ENCODE data around the gene TASOR.

The TASOR gene

DNA sequence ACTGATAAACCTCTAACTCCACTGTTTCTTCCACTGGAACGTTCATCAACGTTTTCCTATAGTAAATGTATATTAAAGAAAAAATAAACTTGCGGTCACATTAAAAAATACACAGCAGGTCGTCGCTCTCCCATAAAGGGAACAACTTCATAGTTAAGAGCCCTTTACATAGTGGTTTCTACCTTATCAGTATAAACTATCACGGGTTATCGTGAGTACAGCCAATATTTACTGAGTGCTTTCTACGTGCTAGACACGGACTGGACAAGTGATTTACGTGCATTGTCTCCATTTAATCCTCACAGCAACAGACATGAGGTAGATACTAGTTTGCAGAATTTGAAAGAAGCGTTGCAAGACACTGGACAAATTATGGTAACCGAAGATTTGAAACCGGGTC lies 964 bp upstream of the TASOR start:
- DNase-seq, result no peak

DNA sequence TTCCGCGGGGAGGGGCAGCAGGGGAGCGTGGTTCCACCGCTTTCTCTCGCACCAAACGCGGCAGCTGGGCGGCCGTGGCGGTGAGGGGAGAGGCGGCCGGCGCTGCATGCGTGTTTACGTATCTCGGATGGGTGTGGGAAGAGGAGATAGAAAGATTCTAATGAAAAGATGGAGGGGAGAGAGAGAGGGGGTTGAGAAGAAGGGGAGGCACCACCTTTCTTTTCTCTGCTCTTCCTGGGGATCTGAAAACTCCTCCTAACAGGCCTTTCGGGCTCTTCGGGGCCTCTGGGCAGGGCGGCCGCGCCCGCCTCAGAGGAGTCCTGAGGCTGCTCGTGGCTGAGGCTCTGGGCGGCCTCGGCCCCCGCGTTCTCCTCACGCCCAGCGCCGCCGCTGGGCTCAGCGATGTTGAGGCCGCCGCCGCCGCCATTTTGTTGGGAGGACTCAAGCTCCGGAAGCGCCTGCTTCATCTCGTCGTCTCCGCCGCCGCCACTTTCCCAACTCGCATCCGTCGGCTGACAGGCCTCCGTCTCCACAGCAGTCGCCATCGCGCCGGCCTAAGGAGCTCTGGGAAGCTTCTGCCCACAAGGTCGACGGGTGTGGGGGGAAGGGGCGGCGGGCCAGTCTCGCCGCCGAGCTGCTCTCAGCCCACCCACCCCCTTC lies 473 bp downstream of the TASOR start:
- peak; percentile 70 to 78 for DNase-seq

DNA sequence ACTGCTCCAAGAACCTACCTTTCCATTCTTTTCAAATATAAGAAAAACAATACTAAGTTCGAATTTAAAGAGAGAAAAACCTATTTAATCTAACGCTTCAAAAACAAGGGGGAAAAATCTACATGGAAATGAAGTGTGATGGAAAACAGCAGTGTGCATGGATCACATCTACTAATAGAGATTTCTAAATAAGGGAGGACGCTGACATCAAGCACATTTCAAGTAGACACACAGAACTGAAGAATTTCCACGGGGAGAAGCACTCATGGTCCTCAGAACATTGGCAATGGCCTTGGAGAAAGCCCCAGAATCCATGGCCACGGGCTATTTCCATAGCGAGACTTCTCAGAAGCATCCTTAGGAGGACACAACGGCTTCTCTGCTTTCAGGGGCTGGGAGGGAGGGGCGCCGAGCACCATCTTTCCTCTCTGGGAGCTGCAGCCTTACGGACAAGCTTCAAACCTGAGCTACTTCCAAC lies 1.0 kb downstream of the TASOR start:
- DNase-seq, result no peak

DNA sequence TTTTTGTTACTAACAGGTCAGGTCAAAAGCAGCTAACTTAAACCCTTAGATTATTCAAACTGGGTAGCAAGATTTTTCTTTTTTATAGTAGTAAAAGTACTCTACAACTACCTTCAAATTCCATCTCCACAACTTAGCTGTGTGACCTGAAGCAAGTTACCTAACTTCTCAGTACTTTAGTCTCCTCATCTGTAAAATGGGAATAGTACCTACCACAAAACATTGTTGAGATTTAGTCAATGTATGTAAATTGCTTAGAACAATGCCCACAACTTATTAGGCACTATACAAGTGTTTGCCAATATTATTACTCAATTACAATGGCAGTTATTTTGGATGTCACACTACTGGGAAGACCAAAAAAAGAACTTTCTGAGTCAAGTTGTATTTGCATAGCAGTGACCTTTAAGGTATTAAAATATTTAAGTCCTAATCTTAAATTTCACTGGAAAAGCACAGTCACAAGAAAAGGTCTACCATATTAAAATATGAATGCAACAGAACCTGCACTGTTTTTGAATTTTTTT lies 2.9 kb downstream of the TASOR start:
- no peak for DNase-seq

DNA sequence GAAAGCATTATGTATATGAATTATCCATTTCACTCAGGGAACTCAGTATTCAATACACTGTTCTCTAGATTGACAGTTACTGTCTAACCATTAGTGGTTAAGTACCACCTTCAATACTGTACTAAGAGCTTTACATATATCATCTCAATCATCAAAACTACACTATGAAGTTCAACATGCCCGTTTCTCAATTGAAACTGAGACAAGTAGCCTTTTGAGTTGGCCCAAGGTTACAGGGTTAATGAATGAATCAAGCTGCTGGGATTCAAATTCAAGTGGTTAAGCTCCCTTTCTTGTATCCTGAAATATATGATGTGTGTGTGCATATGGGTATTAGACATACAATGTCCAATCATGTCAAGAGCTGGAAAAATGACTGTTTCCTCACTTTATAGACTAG lies 5.8 kb downstream of the TASOR start:
- DNase-seq, result no peak

DNA sequence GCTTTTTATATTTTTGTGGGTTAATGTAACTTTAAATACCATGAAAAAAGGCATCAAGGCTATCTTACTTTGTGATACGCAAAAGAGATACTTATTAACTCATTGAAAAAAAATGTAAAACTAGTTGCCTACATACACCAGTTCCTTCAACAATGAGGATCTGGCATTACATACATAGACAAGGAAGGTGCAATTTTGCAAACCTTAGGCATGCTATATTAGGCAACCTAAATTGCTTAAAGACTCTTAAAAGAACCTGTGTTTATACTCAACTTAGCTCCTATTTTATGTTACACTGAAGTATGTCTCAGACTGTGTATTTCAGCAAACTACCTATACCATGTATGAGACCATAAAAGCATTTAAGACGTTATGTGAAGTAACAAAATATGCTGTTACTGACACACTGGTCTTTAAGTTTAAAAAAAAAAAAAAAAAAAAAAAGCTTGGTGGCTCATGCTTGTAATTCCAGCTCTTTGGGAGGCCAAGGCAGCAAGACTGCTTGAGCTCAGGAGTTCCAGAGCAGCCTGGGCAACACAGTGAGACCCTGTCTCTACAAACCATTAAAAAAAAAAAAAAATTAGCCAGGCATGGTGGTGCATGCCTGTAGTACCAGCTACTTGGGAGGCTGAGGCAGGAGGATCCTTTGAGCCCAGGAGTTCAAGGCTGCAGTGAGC lies 9.1 kb downstream of the TASOR start:
- DNase-seq, result no peak

DNA sequence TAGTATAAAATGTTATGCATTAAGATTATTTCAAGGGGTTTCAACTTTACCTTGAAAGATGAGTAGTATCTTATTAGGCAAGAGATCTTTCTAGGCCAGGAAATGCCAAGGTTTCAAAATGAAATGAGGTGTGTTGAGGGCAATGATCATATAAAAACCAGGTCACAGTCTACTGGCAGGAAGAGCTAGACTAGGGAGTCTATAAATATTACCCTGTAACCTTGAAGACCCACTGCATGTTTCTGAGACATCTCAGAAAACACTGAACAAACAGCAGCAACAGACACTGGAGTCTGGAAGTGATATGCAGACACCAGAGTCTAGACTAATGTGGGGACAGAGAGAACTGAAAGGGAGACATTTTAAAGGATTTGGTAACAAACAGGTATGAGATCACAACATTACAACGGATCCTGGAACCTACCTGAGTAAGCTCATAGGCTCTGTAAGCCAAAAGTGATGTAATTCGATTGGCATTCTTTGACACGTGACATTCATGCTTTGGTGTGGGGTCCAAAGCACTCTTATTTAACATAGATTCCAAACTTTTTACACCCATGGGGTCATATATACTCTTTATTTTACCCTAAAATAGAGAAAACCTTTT lies 15.0 kb downstream of the TASOR start:
- peak in 1 of 2 donors; percentile 6 for DNase-seq

DNA sequence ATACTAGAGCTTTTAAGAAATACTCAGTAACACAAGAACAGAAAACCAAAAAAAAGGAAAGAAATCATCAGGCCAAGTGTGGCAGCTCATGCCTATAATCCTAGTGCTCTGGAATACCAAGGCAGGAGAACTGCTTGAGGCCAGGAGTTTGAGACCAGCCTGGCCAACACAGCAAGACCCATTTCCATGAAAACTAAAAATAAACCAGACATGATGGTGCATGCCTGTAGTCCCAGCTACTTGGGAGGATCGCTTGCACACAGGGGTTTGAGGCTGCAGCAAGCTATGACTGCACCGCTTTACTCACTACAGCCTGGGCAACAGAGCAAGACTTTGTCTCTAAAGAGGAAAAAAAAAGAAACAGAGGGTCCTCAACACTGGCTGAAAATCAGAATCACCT lies 18.2 kb downstream of the TASOR start:
- DNase-seq, result no peak

DNA sequence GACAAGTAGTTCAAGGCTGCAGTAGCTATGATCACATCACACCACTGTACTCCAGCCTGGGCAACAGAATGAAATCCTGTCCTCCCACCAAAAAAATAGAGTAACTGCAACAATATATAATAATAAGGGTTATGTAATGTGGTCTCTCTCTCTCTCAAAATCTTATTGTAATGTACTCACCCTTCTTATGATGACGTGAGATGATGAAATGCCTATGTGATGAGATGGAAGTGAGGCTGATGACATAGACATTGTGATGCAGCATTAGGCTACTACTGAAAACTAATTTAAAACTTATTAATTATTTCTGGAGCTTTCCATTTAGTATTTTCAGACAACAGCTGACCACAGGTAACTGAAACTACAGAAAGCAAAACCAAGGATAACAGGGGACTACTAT lies 27.4 kb downstream of the TASOR start:
- no peak for DNase-seq

DNA sequence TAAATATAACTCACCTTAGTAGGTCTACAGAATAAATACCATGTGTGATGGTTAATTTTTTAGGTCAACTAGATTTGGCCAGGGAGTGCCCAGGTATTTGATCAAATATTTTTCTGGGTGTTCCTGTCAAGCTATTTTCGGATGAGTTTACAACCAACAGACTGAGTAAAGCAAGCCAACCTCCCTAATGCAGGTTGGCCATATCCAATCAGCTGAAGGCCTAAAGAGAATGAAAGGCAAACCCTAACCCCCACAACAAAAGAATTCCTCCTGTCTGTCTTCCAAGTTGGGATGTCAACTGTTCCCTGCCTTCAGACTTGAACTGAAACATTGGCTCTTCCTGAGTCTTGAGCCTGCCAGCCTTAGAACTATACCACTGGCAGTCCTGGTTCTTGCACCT lies 28.6 kb downstream of the TASOR start:
- no peak for DNase-seq

DNA sequence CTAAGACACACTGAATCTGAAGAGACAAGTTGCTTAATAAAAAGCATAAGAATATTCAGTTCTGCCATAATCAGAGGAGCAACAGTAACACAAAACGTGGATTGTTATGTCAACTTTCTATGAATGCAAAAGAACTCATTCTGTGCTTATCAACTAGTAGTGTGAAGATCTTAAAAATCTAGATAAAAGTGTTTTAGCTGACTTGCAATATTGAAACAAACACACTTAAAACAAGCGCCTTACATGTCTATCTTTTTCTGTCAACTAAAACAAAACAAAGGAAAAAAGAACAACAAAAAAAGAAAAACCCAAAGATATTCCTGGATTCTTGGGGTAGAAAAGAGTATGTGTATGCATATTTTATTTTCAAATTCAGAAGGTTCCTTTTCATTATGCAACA lies 37.7 kb downstream of the TASOR start:
- DNase-seq, result no peak

DNA sequence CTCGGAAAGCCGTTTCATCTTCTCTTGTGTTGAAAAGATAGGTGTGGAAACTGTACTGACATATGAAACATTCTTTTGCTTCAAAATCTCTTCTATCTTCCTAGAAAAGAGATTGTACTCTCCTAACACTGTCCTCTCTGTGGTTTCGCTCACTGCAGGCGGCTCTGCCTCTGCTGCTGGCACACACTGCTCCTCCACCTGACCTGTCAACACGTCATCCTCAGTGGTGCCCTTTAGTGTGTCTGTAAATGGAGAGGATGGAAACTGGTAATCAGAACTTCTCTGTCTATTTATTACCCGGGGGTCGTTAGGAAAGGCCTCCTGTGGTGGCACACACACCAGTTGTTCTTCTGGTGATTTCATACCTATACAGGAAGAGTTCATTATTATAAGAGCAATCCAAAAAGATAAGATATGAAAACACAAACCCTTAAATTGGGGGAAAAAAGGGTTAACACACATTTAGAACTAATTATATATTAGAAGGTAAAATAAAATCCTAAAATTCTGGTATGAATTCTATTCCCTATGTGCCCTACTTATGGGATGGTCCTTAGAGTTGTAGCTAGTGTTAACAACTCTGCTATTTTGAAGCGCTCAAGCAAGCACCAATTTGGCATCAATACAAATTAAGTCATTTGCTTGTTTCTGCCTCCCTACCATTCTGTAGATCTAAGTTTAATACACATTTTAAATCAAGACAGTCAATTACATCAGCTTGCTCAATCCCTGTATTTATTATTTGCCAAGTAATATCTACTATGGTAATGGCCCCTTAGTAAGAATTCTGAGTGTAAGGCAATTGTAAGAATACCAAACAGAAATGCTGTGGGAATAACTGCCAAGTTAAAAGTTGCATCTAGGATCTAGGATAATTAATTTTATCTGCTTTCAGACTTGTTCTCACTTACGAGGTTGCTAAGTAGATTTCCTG lies 49.2 kb downstream of the TASOR start:
- DNase-seq, result no peak
